ENCODE measurements around the gene PIM1.

Gene PIM1

GRCh38 chr6:37169496-37170272 is at the start of gene PIM1:
PIM1 (plus strand) TSS chr6:37170152; CDS start chr6:37170576, 424 bp downstream.
- TF ChIP-seq, protein P1, sequence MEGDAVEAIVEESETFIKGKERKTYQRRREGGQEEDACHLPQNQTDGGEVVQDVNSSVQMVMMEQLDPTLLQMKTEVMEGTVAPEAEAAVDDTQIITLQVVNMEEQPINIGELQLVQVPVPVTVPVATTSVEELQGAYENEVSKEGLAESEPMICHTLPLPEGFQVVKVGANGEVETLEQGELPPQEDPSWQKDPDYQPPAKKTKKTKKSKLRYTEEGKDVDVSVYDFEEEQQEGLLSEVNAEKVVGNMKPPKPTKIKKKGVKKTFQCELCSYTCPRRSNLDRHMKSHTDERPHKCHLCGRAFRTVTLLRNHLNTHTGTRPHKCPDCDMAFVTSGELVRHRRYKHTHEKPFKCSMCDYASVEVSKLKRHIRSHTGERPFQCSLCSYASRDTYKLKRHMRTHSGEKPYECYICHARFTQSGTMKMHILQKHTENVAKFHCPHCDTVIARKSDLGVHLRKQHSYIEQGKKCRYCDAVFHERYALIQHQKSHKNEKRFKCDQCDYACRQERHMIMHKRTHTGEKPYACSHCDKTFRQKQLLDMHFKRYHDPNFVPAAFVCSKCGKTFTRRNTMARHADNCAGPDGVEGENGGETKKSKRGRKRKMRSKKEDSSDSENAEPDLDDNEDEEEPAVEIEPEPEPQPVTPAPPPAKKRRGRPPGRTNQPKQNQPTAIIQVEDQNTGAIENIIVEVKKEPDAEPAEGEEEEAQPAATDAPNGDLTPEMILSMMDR (conservative IDR thresholded peaks at IDR 0.05; ENCODE audit: control insufficient read depth, insufficient read depth, low read depth, low read length), result no peak
- H3K4me3 ChIP-seq (ENCODE audit: control insufficient read depth, low read depth, low read length), result peak within 1 kb of the TSS; percentile 80
- DNase-seq (ENCODE audit: low read depth), result peak; percentile 93

- no peak overlapping the region for H3K4me3 ChIP-seq (ENCODE audit: control insufficient read depth, low read depth, low read length)
- DNase-seq (ENCODE audit: low read depth), result no peak
- TF ChIP-seq, protein P1 (conservative IDR thresholded peaks at IDR 0.05; ENCODE audit: control insufficient read depth, insufficient read depth, low read depth, low read length), result no peak
Measured at GRCh38 chr6:37121556-37121955, 48.4 kb upstream of the PIM1 start.

DNA sequence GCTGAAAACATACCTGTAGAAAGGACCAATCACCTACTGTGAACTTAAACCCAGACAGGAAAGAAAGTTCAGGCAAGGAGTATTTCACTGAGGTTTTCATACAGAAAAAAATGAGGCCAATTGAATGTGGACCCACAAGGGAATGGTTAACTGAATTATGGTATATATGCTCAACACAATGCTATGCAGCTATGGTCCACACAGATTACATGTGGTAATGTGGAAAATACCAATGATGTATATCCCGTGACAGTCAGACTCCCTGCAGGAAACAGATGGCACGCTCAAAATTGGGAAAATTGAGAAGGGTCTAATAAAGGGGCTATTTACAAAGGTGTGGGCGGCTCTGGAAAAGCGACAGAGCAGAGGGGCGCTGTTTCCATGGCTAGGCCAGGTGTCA is 47.1 kb upstream of the PIM1 start:
- H3K4me3 ChIP-seq (ENCODE audit: control insufficient read depth, low read depth, low read length), result no peak overlapping the region
- TF ChIP-seq, protein P1 (conservative IDR thresholded peaks at IDR 0.05; ENCODE audit: control insufficient read depth, insufficient read depth, low read depth, low read length), result no peak
- DNase-seq (ENCODE audit: low read depth), result no peak

GRCh38 chr6:37123957-37124729 is 45.8 kb upstream of the PIM1 start:
- no peak for DNase-seq (ENCODE audit: low read depth)
- TF ChIP-seq, protein P1 (conservative IDR thresholded peaks at IDR 0.05; ENCODE audit: control insufficient read depth, insufficient read depth, low read depth, low read length), result no peak
- no peak overlapping the region for H3K4me3 ChIP-seq (ENCODE audit: control insufficient read depth, low read depth, low read length)

DNA sequence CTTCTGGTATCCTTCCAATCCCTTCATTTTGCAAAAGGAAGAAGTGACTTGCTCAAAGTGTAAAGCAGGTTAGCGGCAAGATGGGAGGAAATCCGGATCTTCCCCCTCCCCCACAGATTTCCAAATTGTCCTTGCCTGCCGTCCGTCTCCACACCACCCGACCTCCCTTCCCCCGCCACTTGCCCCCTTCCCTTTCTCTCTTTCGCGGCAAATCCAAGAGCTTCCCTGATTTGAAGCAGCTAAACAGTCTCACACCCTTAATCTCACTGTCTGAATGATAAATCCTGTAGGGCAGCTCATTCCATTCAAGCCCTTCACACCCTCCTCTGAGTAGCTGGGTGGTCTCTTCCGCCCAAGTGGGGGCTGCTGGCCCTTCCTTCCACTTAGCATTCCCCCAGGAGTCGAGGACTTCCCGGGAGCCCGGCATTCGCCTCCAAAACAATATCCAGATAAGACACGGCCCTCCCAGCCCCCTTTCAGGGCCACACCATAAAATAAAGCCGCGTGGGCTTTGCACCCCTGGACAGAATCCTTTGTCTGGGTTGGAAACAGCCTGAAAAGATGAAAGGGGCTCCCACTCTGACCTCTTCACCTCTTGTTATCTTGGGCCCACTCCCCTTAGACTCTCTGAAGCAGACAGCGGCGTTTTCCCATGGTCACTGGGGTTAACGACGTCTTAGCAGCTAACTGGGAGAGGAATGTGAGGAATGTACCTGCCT is 44.0 kb upstream of the PIM1 start:
- TF ChIP-seq, protein P1 (conservative IDR thresholded peaks at IDR 0.05; ENCODE audit: control insufficient read depth, insufficient read depth, low read depth, low read length), result no peak
- no peak for DNase-seq (ENCODE audit: low read depth)
- no peak overlapping the region for H3K4me3 ChIP-seq (ENCODE audit: control insufficient read depth, low read depth, low read length)

DNA sequence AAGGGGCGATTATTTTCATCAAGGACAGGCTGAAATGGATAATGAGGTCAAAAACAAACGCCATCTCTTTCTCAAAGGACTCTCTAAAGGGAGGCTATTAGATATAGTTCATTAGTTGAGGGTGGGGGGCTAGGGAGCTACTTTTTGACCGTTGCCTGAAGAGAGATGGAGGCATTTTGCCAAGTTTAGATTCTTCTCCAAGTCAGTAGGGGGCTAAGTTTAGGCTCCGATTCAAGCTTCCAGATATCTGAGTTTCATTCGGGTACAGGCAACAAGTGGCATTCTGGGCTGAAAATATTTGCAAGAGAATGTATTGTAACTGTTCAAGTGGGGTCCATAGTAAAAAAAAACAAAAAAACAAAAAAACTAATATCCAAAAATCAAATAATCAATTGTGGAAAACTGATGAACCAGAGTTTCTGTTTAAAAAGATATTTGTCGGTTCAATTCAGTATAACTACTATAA is 43.4 kb upstream of the PIM1 start:
- H3K4me3 ChIP-seq (ENCODE audit: control insufficient read depth, low read depth, low read length), result no peak overlapping the region
- TF ChIP-seq, protein P1 (conservative IDR thresholded peaks at IDR 0.05; ENCODE audit: control insufficient read depth, insufficient read depth, low read depth, low read length), result no peak
- DNase-seq (ENCODE audit: low read depth), result no peak

All from fibroblast of mammary gland (primary cell).